Neural cell (in vitro differentiated cells): ENCODE measurements around the gene GFOD2. TPM values are rescaled to one million over a fixed set of nuclear protein-coding genes. Genes with fewer than 3 reads are reported as not detected.

ENCODE experiments used
- H2AFZ ChIP-seq: fragments of 200-600, 300-800 bp; sonication (generic), shearing (Covaris generic); 2 replicates; pipeline ENCODE4 v1.6.0; 2014; ENCODE audit warnings: low read depth, mild to moderate bottlenecking, antibody characterized with exemption, low read length, moderate library complexity
- H3F3A ChIP-seq: fragments of 200-600 bp; shearing (Covaris generic); 2 replicates; pipeline ENCODE4 v1.6.1; 2016; ENCODE audit warnings: mild to moderate bottlenecking, moderate library complexity, mixed read lengths, antibody characterized with exemption, low read length; ENCODE audit not compliant: insufficient read depth, poor library complexity, severe bottlenecking
- H3K27ac ChIP-seq: fragments of 200-600, 300-800 bp; sonication (generic), shearing (Covaris generic); 2 replicates; pipeline ENCODE4 v1.5.1; 2014; ENCODE audit warnings: mild to moderate bottlenecking, low read length, moderate library complexity
- H3K27me3 ChIP-seq: fragments of 300-800, 200-600 bp; sonication (generic), shearing (Covaris generic); 2 replicates; pipeline ENCODE4 v1.6.0; 2014; ENCODE audit warnings: mild to moderate bottlenecking, low read depth, low read length, moderate library complexity; ENCODE audit not compliant: insufficient read depth
- H3K36me3 ChIP-seq: fragments of 300-800, 200-600 bp; sonication (generic), shearing (Covaris generic); 2 replicates; pipeline ENCODE4 v1.5.1; 2014; ENCODE audit warnings: mild to moderate bottlenecking, antibody characterized with exemption, low read length, moderate library complexity; ENCODE audit not compliant: insufficient read depth
- H3K4me2 ChIP-seq: fragments of 300-800, 200-600 bp; sonication (generic), shearing (Covaris generic); 2 replicates; pipeline ENCODE4 v1.6.0; 2014; ENCODE audit warnings: mild to moderate bottlenecking, low read length
- H3K4me3 ChIP-seq: fragments of 300-800, 200-600 bp; sonication (generic), shearing (Covaris generic); 2 replicates; pipeline ENCODE4 v1.5.1; 2014; ENCODE audit warnings: mild to moderate bottlenecking, low read length, moderate library complexity
- H3K79me2 ChIP-seq: fragments of 200-600 bp; shearing (Covaris generic); replicated peaks from 2 replicates; pipeline ENCODE4 v1.6.0; 2014; ENCODE audit warnings: mild to moderate bottlenecking, low read length, moderate library complexity; ENCODE audit not compliant: insufficient read depth
- H3K9ac ChIP-seq: fragments of 300-800, 200-600 bp; sonication (generic), shearing (Covaris generic); 2 replicates; pipeline ENCODE4 v1.6.1; 2016; ENCODE audit warnings: mild to moderate bottlenecking, low read length, mixed read lengths
- H3K9me2 ChIP-seq: fragments of 200-600 bp; shearing (Covaris generic); 2 replicates; pipeline ENCODE4 v1.6.1; 2016; ENCODE audit warnings: mild to moderate bottlenecking, low read length, mixed read lengths; ENCODE audit not compliant: insufficient read depth
- H3K9me3 ChIP-seq: fragments of 200-600, 300-800 bp; sonication (generic), shearing (Covaris generic); 2 replicates; pipeline ENCODE4 v1.6.1; 2016; ENCODE audit warnings: mild to moderate bottlenecking, mixed run types, low read length, moderate library complexity, mixed read lengths
- H4K20me1 ChIP-seq: fragments of 200-600 bp; shearing (Covaris generic); 2 replicates; pipeline ENCODE4 v1.6.1; 2016; ENCODE audit warnings: mild to moderate bottlenecking, mixed run types; ENCODE audit not compliant: insufficient read depth
- EP300 ChIP-seq: fragments of 450-650 bp; conservative IDR thresholded peaks from 2 replicates; pipeline ENCODE4 v1.6.1; 2014; ENCODE audit warnings: antibody characterized with exemption, mild to moderate bottlenecking, moderate library complexity; ENCODE audit not compliant: poor library complexity, severe bottlenecking
- EZH2 ChIP-seq: fragments of 200-600, 300-800 bp; shearing (Covaris generic), sonication (generic); IDR thresholded peaks from 2 replicates; pipeline ENCODE4 v1.6.1; 2014; ENCODE audit warnings: antibody characterized with exemption, low read length, borderline replicate concordance, mild to moderate bottlenecking; ENCODE audit not compliant: insufficient read depth, poor library complexity, severe bottlenecking
- MXI1 ChIP-seq: fragments of 450-650 bp; conservative IDR thresholded peaks from 2 replicates; pipeline ENCODE4 v1.6.1; 2014; ENCODE audit warnings: antibody characterized with exemption, mild to moderate bottlenecking; ENCODE audit not compliant: poor library complexity, severe bottlenecking
- POLR2AphosphoS5 ChIP-seq: IDR thresholded peaks from 2 replicates; pipeline ENCODE4 v1.6.1; 2012
- RAD21 ChIP-seq: fragments of 450-650 bp; conservative IDR thresholded peaks from 2 replicates; pipeline ENCODE4 v1.6.1; 2014; ENCODE audit warnings: antibody characterized with exemption, mild to moderate bottlenecking, moderate library complexity
- SMC3 ChIP-seq: fragments of 450-650 bp; conservative IDR thresholded peaks from 2 replicates; pipeline ENCODE4 v1.6.1; 2014; ENCODE audit warnings: antibody characterized with exemption, mild to moderate bottlenecking, moderate library complexity; ENCODE audit not compliant: poor library complexity
- TAF1 ChIP-seq: IDR thresholded peaks from 2 replicates; pipeline ENCODE4 v1.6.1; 2012; ENCODE audit warnings: low read depth
- polyA plus RNA-seq: library from polyadenylated mRNA; depleted of rRNA; stranded (reverse); fragments of >200 nt; gene quantifications from 2 replicates; pipeline ENCODE4 v1.2.3, GENCODE V29; 2014
- TF ChIP-seq, protein P1 (sequence below): fragments of 450-650 bp; IDR thresholded peaks from 2 replicates; pipeline ENCODE4 v1.5.1; 2014; ENCODE audit warnings: antibody characterized with exemption, mild to moderate bottlenecking, moderate library complexity; ENCODE audit not compliant: poor library complexity, severe bottlenecking
- TF ChIP-seq, protein P2 (sequence below): IDR thresholded peaks from 2 replicates; pipeline ENCODE4 v1.6.1; 2012; ENCODE audit warnings: borderline replicate concordance

GFOD2 gene
- polyA plus RNA-seq, 1 donor from 2014 or later: 88.4 TPM

DNA sequence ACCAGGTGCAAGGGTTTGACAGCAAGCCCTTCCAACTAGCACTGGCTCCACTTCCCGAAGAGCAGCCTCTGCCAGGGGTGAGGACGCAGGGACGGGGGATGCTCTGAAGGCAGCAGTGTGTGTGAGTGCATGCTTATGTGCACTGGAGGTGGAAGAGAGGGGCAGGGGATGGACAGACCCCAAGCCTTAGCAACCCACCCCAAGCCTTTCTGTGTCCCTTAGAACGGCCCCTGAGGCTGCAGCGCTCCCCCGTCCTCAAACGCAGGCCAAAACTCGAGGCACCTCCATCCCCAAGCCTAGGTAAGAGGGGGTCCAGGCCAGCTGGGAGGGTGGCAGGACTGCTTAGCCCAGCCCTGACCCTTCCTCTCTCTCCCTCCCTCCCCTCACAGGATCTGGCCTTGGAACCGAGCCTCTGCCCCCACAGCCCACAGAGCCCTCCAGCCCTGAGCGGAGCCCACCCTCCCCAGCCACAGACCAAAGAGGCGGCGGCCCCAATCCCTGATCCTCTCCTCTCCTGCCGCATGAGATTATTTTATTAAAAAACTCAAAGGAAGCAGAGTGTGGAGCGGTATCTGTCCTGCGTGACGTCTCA, 62.0 kb downstream of the GFOD2 start:
- Histone ChIP-seq H2AFZ (no peak overlapping the region), H3F3A (no peaks in the 10 kb centered on the region), H3K79me2 (peaks cover 12% of the 10 kb centered on the region), H3K9me2 (no peaks in the 10 kb centered on the region), H4K20me1 (no peaks in the 10 kb centered on the region), H3K36me3 (no peaks in the 10 kb centered on the region), H3K9ac (no peak overlapping the region), H3K4me3 (no peak overlapping the region), H3K9me3 (no peaks in the 10 kb centered on the region), H3K27me3 (peaks cover 9% of the 10 kb centered on the region), H3K4me2 (no peak overlapping the region), H3K27ac (no peak overlapping the region)
- TF ChIP-seq MXI1: no peak
- TF ChIP-seq, protein P1, sequence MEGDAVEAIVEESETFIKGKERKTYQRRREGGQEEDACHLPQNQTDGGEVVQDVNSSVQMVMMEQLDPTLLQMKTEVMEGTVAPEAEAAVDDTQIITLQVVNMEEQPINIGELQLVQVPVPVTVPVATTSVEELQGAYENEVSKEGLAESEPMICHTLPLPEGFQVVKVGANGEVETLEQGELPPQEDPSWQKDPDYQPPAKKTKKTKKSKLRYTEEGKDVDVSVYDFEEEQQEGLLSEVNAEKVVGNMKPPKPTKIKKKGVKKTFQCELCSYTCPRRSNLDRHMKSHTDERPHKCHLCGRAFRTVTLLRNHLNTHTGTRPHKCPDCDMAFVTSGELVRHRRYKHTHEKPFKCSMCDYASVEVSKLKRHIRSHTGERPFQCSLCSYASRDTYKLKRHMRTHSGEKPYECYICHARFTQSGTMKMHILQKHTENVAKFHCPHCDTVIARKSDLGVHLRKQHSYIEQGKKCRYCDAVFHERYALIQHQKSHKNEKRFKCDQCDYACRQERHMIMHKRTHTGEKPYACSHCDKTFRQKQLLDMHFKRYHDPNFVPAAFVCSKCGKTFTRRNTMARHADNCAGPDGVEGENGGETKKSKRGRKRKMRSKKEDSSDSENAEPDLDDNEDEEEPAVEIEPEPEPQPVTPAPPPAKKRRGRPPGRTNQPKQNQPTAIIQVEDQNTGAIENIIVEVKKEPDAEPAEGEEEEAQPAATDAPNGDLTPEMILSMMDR: no peak
- no peak for TF ChIP-seq RAD21
- TF ChIP-seq, protein P2, sequence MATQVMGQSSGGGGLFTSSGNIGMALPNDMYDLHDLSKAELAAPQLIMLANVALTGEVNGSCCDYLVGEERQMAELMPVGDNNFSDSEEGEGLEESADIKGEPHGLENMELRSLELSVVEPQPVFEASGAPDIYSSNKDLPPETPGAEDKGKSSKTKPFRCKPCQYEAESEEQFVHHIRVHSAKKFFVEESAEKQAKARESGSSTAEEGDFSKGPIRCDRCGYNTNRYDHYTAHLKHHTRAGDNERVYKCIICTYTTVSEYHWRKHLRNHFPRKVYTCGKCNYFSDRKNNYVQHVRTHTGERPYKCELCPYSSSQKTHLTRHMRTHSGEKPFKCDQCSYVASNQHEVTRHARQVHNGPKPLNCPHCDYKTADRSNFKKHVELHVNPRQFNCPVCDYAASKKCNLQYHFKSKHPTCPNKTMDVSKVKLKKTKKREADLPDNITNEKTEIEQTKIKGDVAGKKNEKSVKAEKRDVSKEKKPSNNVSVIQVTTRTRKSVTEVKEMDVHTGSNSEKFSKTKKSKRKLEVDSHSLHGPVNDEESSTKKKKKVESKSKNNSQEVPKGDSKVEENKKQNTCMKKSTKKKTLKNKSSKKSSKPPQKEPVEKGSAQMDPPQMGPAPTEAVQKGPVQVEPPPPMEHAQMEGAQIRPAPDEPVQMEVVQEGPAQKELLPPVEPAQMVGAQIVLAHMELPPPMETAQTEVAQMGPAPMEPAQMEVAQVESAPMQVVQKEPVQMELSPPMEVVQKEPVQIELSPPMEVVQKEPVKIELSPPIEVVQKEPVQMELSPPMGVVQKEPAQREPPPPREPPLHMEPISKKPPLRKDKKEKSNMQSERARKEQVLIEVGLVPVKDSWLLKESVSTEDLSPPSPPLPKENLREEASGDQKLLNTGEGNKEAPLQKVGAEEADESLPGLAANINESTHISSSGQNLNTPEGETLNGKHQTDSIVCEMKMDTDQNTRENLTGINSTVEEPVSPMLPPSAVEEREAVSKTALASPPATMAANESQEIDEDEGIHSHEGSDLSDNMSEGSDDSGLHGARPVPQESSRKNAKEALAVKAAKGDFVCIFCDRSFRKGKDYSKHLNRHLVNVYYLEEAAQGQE: no peak
- TF ChIP-seq EZH2: no peak
- no peak for TF ChIP-seq EP300
- TF ChIP-seq SMC3: no peak
- no peak for TF ChIP-seq TAF1
- no peak for TF ChIP-seq POLR2AphosphoS5

DNA sequence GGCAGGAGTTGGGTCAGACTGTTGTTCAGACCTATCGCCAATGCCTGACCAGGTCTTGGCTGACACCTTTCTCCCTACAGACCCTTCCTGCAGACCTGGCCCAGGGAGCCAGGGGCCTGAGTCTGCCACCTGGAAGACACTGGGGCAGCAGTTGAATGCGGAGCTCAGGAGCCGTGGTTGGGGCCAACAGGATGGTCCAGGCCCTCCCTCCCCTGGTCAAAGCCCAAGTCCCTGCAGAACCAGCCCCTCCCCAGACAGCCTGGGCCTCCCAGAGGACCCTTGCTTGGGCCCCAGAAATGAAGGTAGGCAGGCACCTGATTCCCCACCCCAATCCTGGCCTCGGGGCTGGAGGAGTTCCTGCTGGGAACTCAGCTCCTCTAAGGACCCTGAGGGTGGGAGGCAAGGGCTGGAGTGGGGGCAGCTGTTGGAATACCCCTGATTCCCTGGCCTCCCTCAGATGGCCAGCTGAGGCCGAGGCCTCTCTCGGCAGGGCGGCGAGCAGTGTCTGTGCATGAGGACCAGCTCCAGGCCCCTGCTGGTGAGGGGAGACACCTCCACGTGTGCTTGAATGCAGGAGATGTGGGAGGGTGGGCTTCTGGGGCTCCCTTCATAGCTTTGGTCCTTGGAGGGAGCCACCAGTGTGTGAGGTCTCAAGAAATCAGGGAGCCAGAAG, 62.6 kb downstream of the GFOD2 start:
- H3F3A ChIP-seq: no peaks in the 10 kb centered on the region

More for the DNA sequence above, 62.6 kb downstream of the GFOD2 start:
- Histone ChIP-seq H4K20me1 (no peaks in the 10 kb centered on the region), H3K4me3 (no peak overlapping the region), H3K36me3 (no peaks in the 10 kb centered on the region), H3K9me3 (no peaks in the 10 kb centered on the region), H3K27me3 (peaks cover 15% of the 10 kb centered on the region), H3K79me2 (peaks cover 12% of the 10 kb centered on the region), H2AFZ (no peak overlapping the region), H3K27ac (no peak overlapping the region), H3K9me2 (no peaks in the 10 kb centered on the region), H3K9ac (no peak overlapping the region), H3K4me2 (no peak overlapping the region)
- TF ChIP-seq POLR2AphosphoS5: no peak
- TF ChIP-seq RAD21: no peak
- TF ChIP-seq, protein P2: no peak
- TF ChIP-seq, protein P1: no peak
- TF ChIP-seq EZH2: no peak
- TF ChIP-seq SMC3: no peak
- no peak for TF ChIP-seq TAF1
- TF ChIP-seq MXI1: no peak
- TF ChIP-seq EP300: no peak
